A549 (cell line): Measurements from ENCODE around the gene PDE6C.

Experiments
- CTCF ChIP-seq: fragments of >200 bp; sonication (Bioruptor Twin); formaldehyde crosslinking; IDR thresholded peaks from 3 replicates; pipeline ENCODE4 v1.5.1; 2016
- EHF ChIP-seq: fragments of 250-450 bp; sonication (Bioruptor Pico); IDR thresholded peaks from 2 replicates; pipeline ENCODE4 v1.5.0; 2020; ENCODE audit warnings: mild to moderate bottlenecking
- HOXA7 ChIP-seq: fragments of 250-450 bp; sonication (Bioruptor Pico); IDR thresholded peaks from 2 replicates; pipeline ENCODE4 v1.5.0; 2020; ENCODE audit warnings: mild to moderate bottlenecking, moderate library complexity
- KDM5A ChIP-seq: fragments of 200-600 bp; sonication (generic); IDR thresholded peaks from 2 replicates; pipeline ENCODE4 v1.6.1; 2016; ENCODE audit warnings: antibody characterized with exemption, mild to moderate bottlenecking
- MYC ChIP-seq: IDR thresholded peaks from 2 replicates; pipeline ENCODE4 v1.6.1; 2012; ENCODE audit warnings: mild to moderate bottlenecking, inconsistent platforms, low read length, improper control_type of control experiment, borderline replicate concordance
- NPAS2 ChIP-seq: fragments of 250-450 bp; sonication (Bioruptor Pico); IDR thresholded peaks from 2 replicates; pipeline ENCODE4 v1.8.0; 2022; ENCODE audit warnings: mild to moderate bottlenecking, moderate library complexity, borderline replicate concordance
- POLR2A ChIP-seq: IDR thresholded peaks from 2 replicates; pipeline ENCODE4 v1.6.1; 2012; ENCODE audit warnings: mild to moderate bottlenecking, low read length
- RAD21 ChIP-seq, 2 experiments: fragments of >200 bp in 1 of 2; sonication (Bioruptor Twin) in 1 of 2; formaldehyde crosslinking in 1 of 2; IDR thresholded peaks in 1 of 2; conservative IDR thresholded peaks in 1 of 2; 2 replicates in 1 of 2; 3 replicates in 1 of 2; pipeline ENCODE4 v1.6.1; 2012 to 2018; ENCODE audit warnings: inconsistent platforms in 1 of 2
- RFX5 ChIP-seq: fragments of 450-650 bp; IDR thresholded peaks from 2 replicates; pipeline ENCODE4 v1.7.1; 2014; ENCODE audit warnings: antibody characterized with exemption, mild to moderate bottlenecking, moderate library complexity
- RNF2 ChIP-seq: fragments of 200-600 bp; sonication (generic); IDR thresholded peaks from 2 replicates; pipeline ENCODE4 v1.6.1; 2016; ENCODE audit warnings: low read depth, mild to moderate bottlenecking, antibody characterized with exemption, moderate library complexity, borderline replicate concordance
- ZNF302 ChIP-seq: fragments of 250-450 bp; sonication (Bioruptor Pico); IDR thresholded peaks from 2 replicates; pipeline ENCODE4 v1.9.0; 2021; ENCODE audit warnings: inconsistent platforms, mild to moderate bottlenecking, moderate library complexity
- TF ChIP-seq, protein P1 (sequence below): IDR thresholded peaks from 2 replicates; pipeline ENCODE4 v1.6.1; 2012; ENCODE audit warnings: low read depth, borderline replicate concordance
- TF ChIP-seq, protein P2 (sequence below): fragments of 200-600 bp; sonication (generic); IDR thresholded peaks from 2 replicates; pipeline ENCODE4 v1.6.1; 2016; ENCODE audit warnings: antibody characterized with exemption, mild to moderate bottlenecking, moderate library complexity
- TF ChIP-seq, protein P3 (sequence below): IDR thresholded peaks from 2 replicates; pipeline ENCODE4 v1.6.1; 2012

GRCh38 chr10:93628858-93629257 lies 16.5 kb downstream of the PDE6C start:
- TF ChIP-seq, protein P1, sequence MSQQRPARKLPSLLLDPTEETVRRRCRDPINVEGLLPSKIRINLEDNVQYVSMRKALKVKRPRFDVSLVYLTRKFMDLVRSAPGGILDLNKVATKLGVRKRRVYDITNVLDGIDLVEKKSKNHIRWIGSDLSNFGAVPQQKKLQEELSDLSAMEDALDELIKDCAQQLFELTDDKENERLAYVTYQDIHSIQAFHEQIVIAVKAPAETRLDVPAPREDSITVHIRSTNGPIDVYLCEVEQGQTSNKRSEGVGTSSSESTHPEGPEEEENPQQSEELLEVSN: no peak
- TF ChIP-seq CTCF: no peak
- no peak for TF ChIP-seq MYC
- no peak for TF ChIP-seq EHF
- TF ChIP-seq, protein P2, sequence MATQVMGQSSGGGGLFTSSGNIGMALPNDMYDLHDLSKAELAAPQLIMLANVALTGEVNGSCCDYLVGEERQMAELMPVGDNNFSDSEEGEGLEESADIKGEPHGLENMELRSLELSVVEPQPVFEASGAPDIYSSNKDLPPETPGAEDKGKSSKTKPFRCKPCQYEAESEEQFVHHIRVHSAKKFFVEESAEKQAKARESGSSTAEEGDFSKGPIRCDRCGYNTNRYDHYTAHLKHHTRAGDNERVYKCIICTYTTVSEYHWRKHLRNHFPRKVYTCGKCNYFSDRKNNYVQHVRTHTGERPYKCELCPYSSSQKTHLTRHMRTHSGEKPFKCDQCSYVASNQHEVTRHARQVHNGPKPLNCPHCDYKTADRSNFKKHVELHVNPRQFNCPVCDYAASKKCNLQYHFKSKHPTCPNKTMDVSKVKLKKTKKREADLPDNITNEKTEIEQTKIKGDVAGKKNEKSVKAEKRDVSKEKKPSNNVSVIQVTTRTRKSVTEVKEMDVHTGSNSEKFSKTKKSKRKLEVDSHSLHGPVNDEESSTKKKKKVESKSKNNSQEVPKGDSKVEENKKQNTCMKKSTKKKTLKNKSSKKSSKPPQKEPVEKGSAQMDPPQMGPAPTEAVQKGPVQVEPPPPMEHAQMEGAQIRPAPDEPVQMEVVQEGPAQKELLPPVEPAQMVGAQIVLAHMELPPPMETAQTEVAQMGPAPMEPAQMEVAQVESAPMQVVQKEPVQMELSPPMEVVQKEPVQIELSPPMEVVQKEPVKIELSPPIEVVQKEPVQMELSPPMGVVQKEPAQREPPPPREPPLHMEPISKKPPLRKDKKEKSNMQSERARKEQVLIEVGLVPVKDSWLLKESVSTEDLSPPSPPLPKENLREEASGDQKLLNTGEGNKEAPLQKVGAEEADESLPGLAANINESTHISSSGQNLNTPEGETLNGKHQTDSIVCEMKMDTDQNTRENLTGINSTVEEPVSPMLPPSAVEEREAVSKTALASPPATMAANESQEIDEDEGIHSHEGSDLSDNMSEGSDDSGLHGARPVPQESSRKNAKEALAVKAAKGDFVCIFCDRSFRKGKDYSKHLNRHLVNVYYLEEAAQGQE: no peak
- no peak for TF ChIP-seq RFX5
- TF ChIP-seq POLR2A: no peak
- no peak for TF ChIP-seq ZNF302 (CRISPR knock-in tag)
- TF ChIP-seq RAD21 (conservative IDR thresholded peaks at IDR 0.05 in 1 of 2, IDR thresholded peaks at IDR 0.05 in 1 of 2): no peak
- no peak for TF ChIP-seq RNF2
- TF ChIP-seq, protein P3, sequence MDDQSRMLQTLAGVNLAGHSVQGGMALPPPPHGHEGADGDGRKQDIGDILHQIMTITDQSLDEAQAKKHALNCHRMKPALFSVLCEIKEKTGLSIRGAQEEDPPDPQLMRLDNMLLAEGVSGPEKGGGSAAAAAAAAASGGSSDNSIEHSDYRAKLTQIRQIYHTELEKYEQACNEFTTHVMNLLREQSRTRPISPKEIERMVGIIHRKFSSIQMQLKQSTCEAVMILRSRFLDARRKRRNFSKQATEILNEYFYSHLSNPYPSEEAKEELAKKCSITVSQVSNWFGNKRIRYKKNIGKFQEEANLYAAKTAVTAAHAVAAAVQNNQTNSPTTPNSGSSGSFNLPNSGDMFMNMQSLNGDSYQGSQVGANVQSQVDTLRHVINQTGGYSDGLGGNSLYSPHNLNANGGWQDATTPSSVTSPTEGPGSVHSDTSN: no peak
- no peak for TF ChIP-seq HOXA7 (CRISPR knock-in tag)
- TF ChIP-seq KDM5A: no peak
- no peak for TF ChIP-seq NPAS2 (CRISPR knock-in tag)
